Left lung (tissue), 10 donors: Measurements from ENCODE around the gene KMT2E. TPM values are rescaled to one million over a fixed set of nuclear protein-coding genes. Genes with fewer than 3 reads are reported as not detected.
"Not testable (repeated sequence)": the region's sequence is repeated elsewhere in the genome, so short reads cannot be mapped to it uniquely, and the experiment has no call there.

Source experiments
- ATAC-seq: fragments of 200-7000 bp; cut with Tn5 transposase; one replicate; pipeline ENCODE4 v1.9.1; 2020; ENCODE audit warnings: moderate library complexity
- DNase-seq, 4 donors: peaks; one replicate each; pipeline ENCODE4 v3.0.0-alpha.2; 2013 to 2020
- H3K27ac ChIP-seq, 2 donors: fragments of 200-600 bp; sonication (generic) in 1 of 2; one replicate each; pipeline versions ENCODE4 v1.5.0 to v1.8.0; 2020 to 2021
- H3K27me3 ChIP-seq, 2 donors: fragments of 200-600 bp; sonication (generic) in 1 of 2; one replicate each; pipeline versions ENCODE4 v1.5.0 to v1.8.0; 2020 to 2021
- H3K36me3 ChIP-seq, 2 donors: fragments of 200-600 bp; sonication (generic) in 1 of 2; one replicate each; pipeline versions ENCODE4 v1.5.0 to v1.8.0; 2020 to 2021
- H3K4me1 ChIP-seq, 2 donors: fragments of 200-600 bp; one replicate each; pipeline ENCODE4 v1.8.0; 2021
- H3K4me3 ChIP-seq, 2 donors: fragments of 200-600 bp; sonication (generic) in 1 of 2; one replicate each; pipeline versions ENCODE4 v1.5.0 to v1.8.0; 2020 to 2021; ENCODE audit warnings: mild to moderate bottlenecking in 1 of 2
- H3K9me3 ChIP-seq, 2 donors: fragments of 200-600 bp; sonication (generic) in 1 of 2; one replicate each; pipeline versions ENCODE4 v1.5.0 to v1.8.0; 2020 to 2021
- CTCF ChIP-seq, 2 donors: fragments of 200-600 bp; sonication (generic) in 1 of 2; IDR thresholded peaks; one replicate each; pipeline versions ENCODE4 v1.5.0 to v1.8.0; 2021; ENCODE audit warnings: antibody characterized with exemption in 2 of 2
- intact Hi-C, 2 donors: fragments of 100-400 bp; cut with DNase I; formaldehyde crosslinking; loops; one replicate each; pipeline versions ENCODE4 v1.11.2 to v1.14.2; 2022
- polyA plus RNA-seq, 6 donors: library from polyadenylated mRNA; unstranded; fragments of 120-200 nt; gene quantifications; one replicate each; pipeline ENCODE4 v1.2.1, GENCODE V29; 2013; ENCODE audit not compliant: insufficient read length in 6 of 6
- total RNA-seq, 2 donors: library from RNA; stranded (reverse); fragmentation: NEBNext Ultra II Directional; extraction: Animal tissue kit (Norgen Biotek cat#: 25700); gene quantifications; one replicate each; pipeline ENCODE4 v1.2.1, GENCODE V29; 2021
- donor health status: DM: no; HTN: yes; CAD: no.
- donor health status: DM: no; HTN: no; CAD: no.

KMT2E gene
- total and polyA plus RNA-seq, 8 donors = 74.5 to 101 (median 84.7) TPM

- Histone ChIP-seq H3K4me1 (peaks cover 14 to 51% of the 10 kb centered on the region in 2 donors), H3K36me3 (no peaks in the 10 kb centered on the region), H3K27ac (peak overlapping the region; percentile 47 to 55), H3K9me3 (no peaks in the 10 kb centered on the region), H3K4me3 (no peak overlapping the region), H3K27me3 (no peaks in the 10 kb centered on the region)
- no peak for DNase-seq
- peak; percentile 18 for ATAC-seq
- TF ChIP-seq CTCF (IDR thresholded peaks at IDR 0.05) = no peak
- intact Hi-C loops = no loop called here
Measured at GRCh38 chr7:104972500-104972899, 41.5 kb upstream of the KMT2E start.

- no peak for ATAC-seq
- H3K4me3 ChIP-seq = no peak overlapping the region
- TF ChIP-seq CTCF (IDR thresholded peaks at IDR 0.05) = no peak
- no peak for DNase-seq
- H3K9me3 ChIP-seq = no peaks in the 10 kb centered on the region
- H3K4me1 ChIP-seq = peaks cover 19 to 51% of the 10 kb centered on the region in 2 donors
- no peaks in the 10 kb centered on the region for H3K27me3 ChIP-seq
- H3K27ac ChIP-seq = peak overlapping the region; percentile 45 to 77
- H3K36me3 ChIP-seq = no peaks in the 10 kb centered on the region
- intact Hi-C loops = no loop called here
Measured at GRCh38 chr7:104973227-104973626, 40.8 kb upstream of the KMT2E start.

GRCh38 chr7:104973909-104974415, 40.0 kb upstream of the KMT2E start:
- peaks cover 20 to 54% of the 10 kb centered on the region in 2 donors for H3K4me1 ChIP-seq
- no peaks in the 10 kb centered on the region for H3K9me3 ChIP-seq
- peak overlapping the region; percentile 45 to 77 for H3K27ac ChIP-seq
- TF ChIP-seq CTCF (IDR thresholded peaks at IDR 0.05) = no peak
- H3K4me3 ChIP-seq = no peak overlapping the region
- H3K27me3 ChIP-seq = no peaks in the 10 kb centered on the region
- DNase-seq (no peak), ATAC-seq (no peak)
- H3K36me3 ChIP-seq = no peaks in the 10 kb centered on the region
- intact Hi-C loops = no loop called here

- H3K27ac ChIP-seq, DNase-seq, H3K9me3 ChIP-seq, H3K27me3 ChIP-seq, H3K36me3 ChIP-seq, ATAC-seq, H3K4me3 ChIP-seq, intact Hi-C loops: not testable (repeated sequence)
- peaks cover 25 to 67% of the 10 kb centered on the region in 2 donors for H3K4me1 ChIP-seq
Measured at GRCh38 chr7:104975553-104975952, 38.5 kb upstream of the KMT2E start.

- ATAC-seq (peak; percentile 3), DNase-seq (no peak)
- no peaks in the 10 kb centered on the region for H3K36me3 ChIP-seq
- H3K27me3 ChIP-seq = no peaks in the 10 kb centered on the region
- H3K4me3 ChIP-seq = no peak overlapping the region
- peaks cover 29 to 76% of the 10 kb centered on the region in 2 donors for H3K4me1 ChIP-seq
- no peaks in the 10 kb centered on the region for H3K9me3 ChIP-seq
- intact Hi-C loops = no loop called here
- TF ChIP-seq CTCF (IDR thresholded peaks at IDR 0.05) = no peak
- peak overlapping the region; percentile 65 to 68 for H3K27ac ChIP-seq
Measured at GRCh38 chr7:104976966-104977636, 36.9 kb upstream of the KMT2E start.
